ENCODE results near the gene PCDH1.

DNA sequence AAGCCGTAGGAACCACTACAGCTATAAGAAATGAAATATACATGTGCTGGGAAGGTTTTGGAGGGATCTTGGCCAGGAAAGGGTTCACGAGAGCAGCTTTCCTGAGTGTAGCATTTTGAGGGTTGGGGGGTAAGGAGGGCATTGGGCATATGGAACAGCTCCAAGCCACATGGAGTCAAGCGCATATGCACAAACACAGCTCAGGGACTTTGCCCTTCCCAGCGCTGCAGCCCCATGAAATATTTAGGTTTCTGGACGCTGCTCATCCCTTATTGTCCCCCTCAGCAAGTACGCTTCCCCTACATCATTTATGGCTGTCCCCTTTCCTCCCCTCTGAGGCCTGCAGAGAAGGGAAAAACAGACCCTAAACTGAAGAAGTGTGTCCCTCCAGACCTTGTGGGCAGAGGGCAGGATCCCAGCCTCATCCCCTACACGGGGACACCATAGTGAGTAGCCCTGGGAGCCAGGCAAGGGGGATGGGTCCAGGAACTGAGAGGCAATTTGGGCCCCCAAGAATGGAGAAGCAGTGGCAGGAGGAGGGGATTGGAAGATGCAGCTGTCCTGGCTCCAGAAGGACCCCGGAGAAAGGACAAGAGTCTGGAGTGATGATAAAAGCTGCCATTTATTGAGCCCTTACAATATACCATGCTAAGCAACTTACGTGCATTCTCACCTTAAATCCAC lies 33.7 kb downstream of the PCDH1 start:
- TF ChIP-seq, protein P1, sequence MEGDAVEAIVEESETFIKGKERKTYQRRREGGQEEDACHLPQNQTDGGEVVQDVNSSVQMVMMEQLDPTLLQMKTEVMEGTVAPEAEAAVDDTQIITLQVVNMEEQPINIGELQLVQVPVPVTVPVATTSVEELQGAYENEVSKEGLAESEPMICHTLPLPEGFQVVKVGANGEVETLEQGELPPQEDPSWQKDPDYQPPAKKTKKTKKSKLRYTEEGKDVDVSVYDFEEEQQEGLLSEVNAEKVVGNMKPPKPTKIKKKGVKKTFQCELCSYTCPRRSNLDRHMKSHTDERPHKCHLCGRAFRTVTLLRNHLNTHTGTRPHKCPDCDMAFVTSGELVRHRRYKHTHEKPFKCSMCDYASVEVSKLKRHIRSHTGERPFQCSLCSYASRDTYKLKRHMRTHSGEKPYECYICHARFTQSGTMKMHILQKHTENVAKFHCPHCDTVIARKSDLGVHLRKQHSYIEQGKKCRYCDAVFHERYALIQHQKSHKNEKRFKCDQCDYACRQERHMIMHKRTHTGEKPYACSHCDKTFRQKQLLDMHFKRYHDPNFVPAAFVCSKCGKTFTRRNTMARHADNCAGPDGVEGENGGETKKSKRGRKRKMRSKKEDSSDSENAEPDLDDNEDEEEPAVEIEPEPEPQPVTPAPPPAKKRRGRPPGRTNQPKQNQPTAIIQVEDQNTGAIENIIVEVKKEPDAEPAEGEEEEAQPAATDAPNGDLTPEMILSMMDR (conservative IDR thresholded peaks at IDR 0.05; ENCODE audit: low read length) = no peak
- no peak for TF ChIP-seq EZH2phosphoT487 (IDR thresholded peaks at IDR 0.05; ENCODE audit: borderline replicate concordance)
